DMS 273 treated with DMSO at 0.1 percent for 48 hours (cell line): ENCODE results near the gene CST5.
"Not testable (repeated sequence)": the region's sequence is repeated elsewhere in the genome, so short reads cannot be mapped to it uniquely, and the experiment has no call there.

Source experiments
- DNase-seq: peaks from one replicate; lab custom pipeline; 2025; lab: John Stamatoyannopoulos, UW

CST5 gene

GRCh38 chr20:23889775-23890187, 10.2 kb upstream of the CST5 start:
- no peak for DNase-seq

- no peak for DNase-seq
Observed at GRCh38 chr20:23887856-23888255, 8.3 kb upstream of the CST5 start.

- DNase-seq = no peak
Observed at GRCh38 chr20:23884771-23885162, 5.2 kb upstream of the CST5 start.

DNA sequence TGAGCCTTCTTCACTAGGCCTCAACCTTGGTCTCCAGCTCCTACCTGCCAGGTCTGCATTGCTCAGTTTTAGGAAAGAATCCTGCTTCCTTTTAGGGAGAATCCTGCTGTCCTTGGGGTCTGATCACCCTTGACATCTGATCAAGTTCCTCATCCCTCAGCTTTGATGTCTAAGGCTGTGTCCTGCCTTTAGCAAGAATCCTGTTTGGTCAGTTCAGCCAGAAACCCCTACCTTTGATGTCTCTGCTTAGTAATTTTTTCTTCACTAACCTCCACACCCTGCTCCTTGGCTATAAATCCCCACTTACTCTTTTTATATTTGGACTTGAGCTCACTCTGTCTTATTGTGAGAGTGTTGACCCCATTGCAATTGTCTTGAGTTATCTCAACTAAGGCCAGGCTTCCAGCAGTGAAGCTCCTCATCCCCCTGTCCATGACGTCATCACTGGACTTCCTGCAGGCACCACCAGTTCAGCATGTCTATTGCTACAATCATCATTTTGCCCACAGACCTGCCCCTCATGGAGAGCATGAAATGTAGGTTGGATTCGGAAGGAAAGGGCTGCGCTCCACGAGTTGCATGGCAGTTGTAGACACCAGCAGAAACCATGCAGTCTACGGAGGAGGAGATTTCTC, 4.7 kb upstream of the CST5 start:
- DNase-seq = no peak

DNA sequence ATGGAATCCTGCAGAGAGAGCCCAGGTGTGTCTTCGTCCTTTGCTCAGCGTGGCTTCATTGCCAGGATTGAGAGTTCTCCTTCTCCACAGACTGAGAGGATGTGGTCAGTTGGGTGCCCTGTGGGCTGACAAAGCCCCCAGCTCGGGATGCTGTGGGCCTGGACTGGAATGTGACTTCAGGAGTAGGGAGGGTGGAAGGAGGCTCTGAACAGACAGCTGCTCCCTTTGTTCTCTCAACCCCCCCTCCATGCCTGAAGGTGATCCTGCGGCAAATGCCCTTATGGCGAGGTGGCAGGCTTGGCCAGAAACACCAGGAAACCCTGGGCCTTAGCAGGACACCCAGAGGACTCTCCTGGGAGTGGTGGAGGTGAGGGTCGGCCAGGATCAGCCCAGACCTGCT, 1.8 kb upstream of the CST5 start:
- DNase-seq = no peak

DNA sequence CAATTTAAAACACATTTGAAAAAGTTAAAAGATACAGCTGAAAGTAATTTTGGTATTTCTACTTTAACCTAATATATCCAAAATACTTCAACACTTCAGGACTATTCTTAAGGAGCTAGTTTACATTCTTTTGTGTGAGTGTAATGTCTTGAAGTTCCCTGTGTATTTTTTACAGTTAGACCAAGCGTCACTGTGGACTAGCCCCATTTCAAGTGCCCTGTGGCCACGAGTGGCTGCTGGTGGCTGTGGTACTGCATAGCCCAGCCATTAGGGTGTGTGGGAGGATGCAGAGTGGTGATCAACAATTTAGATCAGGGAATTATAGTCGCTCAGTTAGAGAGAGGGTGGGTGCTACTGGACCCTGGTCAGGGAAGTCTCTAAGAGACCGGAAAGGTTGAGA, 869 bp upstream of the CST5 start:
- no peak for DNase-seq

GRCh38 chr20:23879811-23880374, 345 bp upstream of the CST5 start:
- no peak for DNase-seq

DNA sequence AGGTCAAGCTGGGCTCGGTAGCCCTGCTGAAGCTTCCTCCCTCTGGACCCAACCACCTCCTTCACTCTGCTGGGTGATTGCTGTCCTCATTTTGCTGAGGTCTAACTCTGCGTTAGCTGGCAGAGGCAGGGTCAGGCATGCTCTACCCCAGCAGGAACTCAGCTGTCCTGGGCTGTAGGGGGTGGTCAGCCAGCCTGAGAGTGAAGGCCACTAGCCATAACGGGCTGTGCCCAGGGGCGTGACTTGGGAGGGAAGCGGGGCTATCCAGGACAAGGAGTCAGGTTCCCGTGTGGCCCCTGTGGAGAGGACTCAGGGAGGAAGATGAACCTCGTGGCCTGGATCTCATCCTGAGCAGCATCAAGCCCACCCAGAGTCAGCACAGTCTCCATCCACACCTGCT, 761 bp downstream of the CST5 start:
- no peak for DNase-seq

GRCh38 chr20:23878016-23878542, 1.5 kb downstream of the CST5 start:
- DNase-seq = not testable (repeated sequence)

DNA sequence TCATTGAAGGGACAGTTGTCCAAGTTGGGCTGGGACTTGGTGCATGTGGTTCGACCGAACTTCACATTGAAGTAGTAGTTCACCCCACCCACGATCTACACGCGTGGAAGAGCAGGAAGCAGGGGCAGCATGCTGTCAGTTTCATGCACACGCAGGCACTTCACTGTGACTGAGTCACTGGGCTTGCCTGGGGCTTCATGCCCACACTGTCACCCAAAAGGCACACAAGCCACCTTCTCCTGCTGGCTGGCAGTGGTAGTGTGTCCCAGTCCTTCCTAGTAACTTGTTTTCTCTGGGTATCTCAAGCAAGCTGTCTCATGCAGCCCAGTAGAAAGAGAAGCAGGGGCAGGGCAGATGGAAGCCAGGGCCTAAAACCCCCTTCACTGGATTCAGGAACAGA, 2.0 kb downstream of the CST5 start:
- DNase-seq = no peak

- no peak for DNase-seq
Observed at GRCh38 chr20:23875606-23876237, 3.8 kb downstream of the CST5 start.

- no peak for DNase-seq
Observed at GRCh38 chr20:23874747-23875146, 4.8 kb downstream of the CST5 start.

DNA sequence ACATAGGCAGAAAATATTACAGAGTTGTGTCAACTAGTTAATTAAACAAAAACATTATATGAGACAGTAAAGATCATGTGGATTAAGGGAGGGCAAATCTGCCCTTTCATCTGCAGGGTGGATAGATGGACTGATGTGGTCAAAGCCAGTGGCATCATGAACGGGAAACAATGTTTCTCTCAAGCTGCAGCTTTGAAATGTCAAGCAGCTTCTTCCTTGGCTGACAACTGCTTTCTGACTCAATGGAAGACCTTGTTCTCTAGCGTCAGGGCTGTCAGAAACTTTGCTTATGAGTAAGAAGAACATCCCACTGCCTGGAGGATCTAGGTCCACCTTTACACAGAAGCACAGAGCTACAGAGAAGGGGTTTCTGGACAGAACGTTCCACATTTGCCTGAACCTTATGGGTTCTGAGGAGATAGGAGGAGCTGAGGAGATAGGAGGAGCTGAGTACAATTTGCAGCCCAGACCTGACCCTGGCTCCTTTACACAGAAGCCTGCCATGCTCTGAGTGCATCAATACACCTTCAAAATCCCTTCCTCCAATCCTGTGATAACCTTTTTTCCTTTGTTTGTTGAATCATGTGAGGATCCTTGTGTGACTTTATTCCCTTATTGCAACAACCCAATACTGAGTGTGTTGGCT, 6.1 kb downstream of the CST5 start:
- no peak for DNase-seq

GRCh38 chr20:23872065-23872464, 7.5 kb downstream of the CST5 start:
- no peak for DNase-seq

- DNase-seq = no peak
Observed at GRCh38 chr20:23870461-23870860, 9.1 kb downstream of the CST5 start.

GRCh38 chr20:23869520-23869919, 10.0 kb downstream of the CST5 start:
- no peak for DNase-seq

GRCh38 chr20:23868321-23868720, 11.2 kb downstream of the CST5 start:
- DNase-seq = no peak

DNA sequence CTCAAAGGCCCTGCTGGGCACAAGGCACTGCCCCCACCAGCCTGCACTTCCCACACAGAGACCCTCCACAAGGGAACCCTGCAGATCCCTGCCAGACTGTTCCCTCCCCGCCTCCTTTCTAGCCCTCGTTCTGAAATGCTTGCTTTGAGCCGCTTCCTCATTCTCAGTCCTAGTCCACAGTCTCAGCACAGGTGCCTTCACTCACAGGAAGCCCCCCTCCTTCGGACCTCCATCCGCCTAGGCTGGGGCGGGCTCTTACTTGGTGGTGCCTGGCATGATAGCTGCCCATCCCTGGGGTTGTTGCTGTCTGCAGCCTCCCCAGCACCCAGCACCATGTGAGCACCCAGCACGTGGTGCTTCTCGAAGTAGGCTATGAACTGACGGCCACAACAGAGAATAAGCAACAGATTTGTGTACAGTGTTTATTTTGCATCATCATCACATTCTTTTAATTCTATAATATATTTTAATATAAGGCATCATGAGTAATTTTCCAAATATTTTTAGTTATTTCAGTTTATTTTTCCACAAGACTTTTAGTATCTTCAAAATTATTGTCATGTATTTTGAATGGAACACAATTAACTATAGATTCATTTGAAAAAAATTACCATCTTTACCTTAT, 12.3 kb downstream of the CST5 start:
- DNase-seq = no peak

GRCh38 chr20:23860771-23861170, 18.8 kb downstream of the CST5 start:
- not testable (repeated sequence) for DNase-seq

- DNase-seq = no peak
Observed at GRCh38 chr20:23857962-23858595, 21.5 kb downstream of the CST5 start.

DNA sequence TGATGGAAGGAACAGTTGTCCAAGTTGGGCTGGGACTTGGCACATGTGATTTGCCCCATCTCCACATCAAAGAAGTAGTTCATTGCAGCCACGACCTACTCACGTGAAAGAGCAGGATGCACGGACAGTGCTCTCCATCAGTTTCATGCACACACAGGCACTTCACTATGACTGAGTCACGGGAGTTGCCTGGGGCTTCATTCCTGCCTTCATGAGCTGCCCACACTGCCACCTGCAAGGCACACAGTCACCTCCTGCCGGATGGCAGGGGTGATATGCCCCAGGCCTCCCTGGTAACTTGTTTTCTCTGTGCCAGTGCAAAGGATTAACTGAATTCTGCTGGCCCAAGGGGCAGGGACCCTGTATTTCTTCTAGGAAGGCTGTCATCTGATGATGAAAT, 22.8 kb downstream of the CST5 start:
- DNase-seq = no peak

DNA sequence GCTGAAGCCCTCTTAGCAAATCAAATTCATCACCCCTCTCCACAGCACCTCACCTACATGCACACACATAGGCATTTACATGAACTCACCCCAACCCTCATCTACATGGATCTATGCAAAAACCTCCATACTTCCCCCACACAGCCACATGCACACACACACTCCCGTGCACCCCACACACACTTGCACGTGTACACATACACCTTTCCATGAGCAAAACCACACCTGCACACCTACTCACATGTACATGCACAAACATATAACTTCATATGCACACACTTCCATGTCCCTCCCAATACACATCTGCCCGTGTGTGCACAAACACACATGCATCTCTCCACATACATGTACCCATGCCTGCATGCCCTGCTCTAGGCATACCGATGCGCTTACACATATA, 23.3 kb downstream of the CST5 start:
- no peak for DNase-seq
